GM21528 (cell line): Measurements from ENCODE around the gene IL18.
"Not testable (repeated sequence)": the region's sequence is repeated elsewhere in the genome, so short reads cannot be mapped to it uniquely, and the experiment has no call there.

Experiments
- ATAC-seq: cut with Tn5 transposase; IDR thresholded peaks from one replicate; pipeline ENCODE4 v1.9.1; 2021; ENCODE audit warnings: mild to moderate bottlenecking, moderate library complexity; ENCODE audit not compliant: unreplicated experiment, low FRiP score

IL18 gene

DNA sequence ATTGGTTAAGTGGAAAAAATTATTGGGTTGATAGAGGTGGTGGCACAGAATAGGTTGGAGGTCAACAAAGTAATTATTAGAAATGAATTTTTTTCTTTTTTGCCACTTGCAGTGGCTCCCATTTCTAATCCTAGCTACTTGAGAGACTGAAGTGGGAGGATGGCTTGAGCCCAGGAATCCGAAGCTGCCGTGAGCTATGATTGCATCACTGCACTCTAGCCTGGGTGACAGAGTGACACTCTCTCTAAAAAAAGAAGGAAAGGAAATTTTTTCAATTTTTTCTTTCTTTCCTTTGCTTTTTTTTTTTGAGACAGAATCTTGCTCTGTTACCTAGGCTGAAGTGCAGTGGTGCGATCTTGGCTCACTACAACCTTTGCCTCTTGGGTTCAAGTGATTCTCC, 9.3 kb upstream of the IL18 start:
- ATAC-seq, result no peak

DNA sequence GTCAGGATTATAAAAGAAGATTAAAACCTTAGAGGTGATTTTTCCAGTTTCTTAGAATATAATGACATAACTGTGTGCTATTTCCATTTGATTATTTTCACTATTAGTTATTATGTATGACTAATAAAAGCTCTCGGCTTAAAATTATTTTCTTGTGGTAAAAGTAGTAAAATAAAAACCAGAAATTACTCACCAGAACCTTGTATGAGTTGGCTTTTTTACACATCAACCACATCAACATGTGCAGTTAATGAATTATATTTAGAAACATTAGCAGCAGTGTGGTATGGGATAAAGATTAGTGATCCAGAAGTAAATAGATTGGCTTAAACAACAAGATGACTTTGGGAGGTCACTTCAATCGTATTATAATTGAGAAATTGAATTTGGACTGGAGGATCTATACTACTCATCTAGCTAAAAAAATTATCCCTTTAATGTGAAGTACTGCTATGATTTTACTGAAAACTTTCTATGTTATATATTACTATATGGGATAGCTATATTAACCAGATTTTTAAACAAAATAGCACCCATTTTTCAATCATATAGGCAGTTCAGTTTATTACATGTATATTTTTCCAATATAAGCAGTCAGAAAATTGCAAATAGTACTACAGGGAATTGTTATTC, 8.6 kb upstream of the IL18 start:
- no peak for ATAC-seq

- ATAC-seq, result no peak
Measured at GRCh38 chr11:112167145-112167544, 3.3 kb upstream of the IL18 start, which contains the start of gene TEX12. TSS of gene TEX12 (plus strand) at chr11:112167372. CDS start at chr11:112169269, 1,897 bp downstream.

DNA sequence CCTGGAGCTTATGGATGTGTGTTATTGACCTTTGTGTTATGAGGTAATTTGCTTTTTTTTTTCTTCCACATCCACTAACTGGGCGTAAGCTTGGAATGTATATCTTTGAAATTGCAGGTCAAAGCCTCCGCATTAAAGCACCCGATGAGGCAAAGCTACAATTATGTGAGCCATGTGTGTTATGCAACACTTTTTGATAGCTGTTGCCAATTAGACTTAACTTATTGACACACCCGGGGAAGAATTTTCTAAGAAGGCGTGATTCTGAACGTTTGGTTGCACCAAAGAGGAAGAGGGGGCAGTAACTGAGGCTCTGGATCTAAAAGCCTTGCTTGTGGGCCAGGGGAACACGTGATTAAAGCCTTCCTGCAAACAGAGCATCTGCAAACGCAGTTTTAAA, 2.7 kb upstream of the IL18 start:
- ATAC-seq, result no peak

DNA sequence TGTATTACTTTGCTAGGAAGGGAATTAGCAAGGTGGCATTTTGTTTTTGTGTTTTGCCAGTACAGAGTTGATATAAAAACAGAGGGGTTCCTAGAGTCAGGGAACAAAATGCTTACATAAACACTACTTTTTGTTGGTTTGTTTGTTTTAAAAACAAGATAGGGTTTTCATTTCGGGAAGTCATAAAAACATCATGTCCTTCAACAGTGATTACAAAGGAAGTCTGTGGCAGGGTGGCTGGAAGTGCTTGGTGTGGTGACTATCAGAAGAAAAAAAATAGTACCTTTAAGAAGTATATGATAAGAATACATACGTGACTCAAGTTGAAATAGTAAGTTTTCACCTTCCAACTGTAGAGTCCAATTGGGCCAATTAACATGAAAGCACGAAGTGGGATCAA, 1.2 kb upstream of the IL18 start:
- no peak for ATAC-seq

DNA sequence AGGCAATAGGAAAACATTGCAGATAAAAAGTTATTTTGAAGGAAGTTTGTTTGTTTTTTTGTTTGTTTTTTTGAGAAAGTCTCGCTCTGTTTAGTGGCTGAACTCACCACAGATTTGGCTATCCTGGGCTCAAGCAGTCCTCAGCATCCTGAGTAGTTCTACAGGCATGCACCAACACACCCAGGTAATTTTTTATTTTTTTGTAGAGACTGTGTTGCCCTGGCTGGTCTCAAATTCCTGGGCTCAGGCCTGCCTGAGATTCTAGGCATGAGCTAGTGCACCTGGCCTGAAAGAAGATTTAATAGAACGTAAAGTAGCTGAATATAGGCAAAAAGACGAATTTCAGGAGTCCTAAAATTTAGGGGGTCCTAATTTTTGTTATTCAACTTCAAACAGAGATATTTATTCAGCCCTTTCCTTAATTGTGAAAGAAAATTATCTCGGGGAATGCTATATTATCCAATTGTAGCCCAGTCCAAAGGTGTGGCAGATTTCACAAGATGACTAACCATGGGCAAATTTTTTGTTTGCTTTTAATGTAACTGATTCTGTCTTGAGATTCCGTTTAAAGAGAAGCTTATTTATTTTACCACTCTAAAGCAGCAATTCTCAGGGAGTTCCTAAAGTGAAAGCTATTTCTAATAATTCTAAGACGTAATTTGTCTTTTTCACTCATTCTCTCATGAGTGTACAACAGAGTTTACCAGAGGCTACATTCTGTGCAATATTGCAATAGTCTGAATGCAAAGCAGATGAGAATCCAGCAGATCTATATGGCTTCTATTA, 940 bp downstream of the IL18 start:
- no peak for ATAC-seq

GRCh38 chr11:112162200-112162599, 1.7 kb downstream of the IL18 start:
- not testable (repeated sequence) for ATAC-seq

DNA sequence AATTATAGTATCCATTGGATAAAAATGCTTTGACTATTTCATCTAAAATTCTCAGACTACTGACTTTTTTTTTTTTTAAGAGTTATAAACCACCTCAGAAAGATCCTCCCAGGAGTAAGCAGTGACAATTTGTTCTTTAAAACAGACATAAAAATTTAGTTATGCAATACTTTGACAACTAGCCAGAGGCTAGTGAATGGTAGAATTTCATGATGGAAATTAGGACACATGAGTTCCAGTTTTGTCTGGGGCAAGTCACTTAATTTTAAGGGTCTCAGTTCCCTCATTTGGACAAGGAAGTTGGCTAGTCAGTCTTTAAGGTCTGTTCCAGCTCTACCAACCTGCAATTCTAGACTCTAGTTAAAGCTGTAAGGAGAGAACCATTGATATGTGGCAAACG, 2.9 kb downstream of the IL18 start:
- ATAC-seq, result no peak

- no peak for ATAC-seq
Measured at GRCh38 chr11:112160091-112160848, 3.6 kb downstream of the IL18 start.

GRCh38 chr11:112159098-112160065, 4.5 kb downstream of the IL18 start:
- no peak for ATAC-seq

GRCh38 chr11:112156956-112157766, 6.7 kb downstream of the IL18 start:
- no peak for ATAC-seq

GRCh38 chr11:112156153-112156955, 7.5 kb downstream of the IL18 start:
- ATAC-seq, result no peak

DNA sequence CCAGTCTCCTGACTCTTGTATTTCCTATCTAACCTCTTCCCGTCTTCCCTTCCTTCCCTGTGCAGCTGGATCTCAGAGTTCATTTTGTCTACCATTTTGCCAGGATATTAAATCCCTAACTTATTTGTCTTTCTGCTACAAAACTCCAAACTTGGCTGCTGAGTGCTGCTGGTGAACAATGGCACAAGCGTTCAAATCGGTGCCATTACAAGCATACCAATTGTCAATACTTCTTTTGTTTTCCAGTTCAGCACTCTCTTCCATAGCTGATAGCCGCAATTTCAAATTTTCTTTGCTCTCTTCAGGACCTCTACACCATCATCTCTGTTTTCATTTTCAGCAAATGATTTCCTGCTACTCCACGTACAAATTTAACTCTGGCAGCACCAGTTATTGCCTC, 13.4 kb downstream of the IL18 start:
- no peak for ATAC-seq

GRCh38 chr11:112143597-112143996, 20.3 kb downstream of the IL18 start:
- no peak for ATAC-seq

- no peak for ATAC-seq
Measured at GRCh38 chr11:112134473-112134872, 29.4 kb downstream of the IL18 start.

DNA sequence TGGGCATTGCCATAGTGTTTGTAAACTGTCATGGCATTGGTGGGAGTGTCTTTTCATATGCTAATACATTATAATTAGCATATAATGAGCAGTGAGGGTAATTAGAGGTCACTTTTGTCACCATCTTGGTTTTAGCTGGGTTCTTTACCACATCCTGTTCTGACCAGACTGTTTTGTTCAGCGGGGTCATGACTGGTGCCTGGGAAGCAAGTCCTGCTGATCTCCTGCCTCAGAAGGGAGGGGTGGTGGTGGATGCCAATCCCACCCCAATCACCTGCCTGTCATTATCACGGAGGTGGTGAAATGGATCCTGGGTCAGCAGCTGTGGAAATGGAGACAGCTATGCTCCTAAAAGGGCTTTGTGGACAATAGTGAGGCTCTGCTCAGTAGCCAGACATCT, 31.2 kb downstream of the IL18 start:
- no peak for ATAC-seq

GRCh38 chr11:112129656-112130055, 34.2 kb downstream of the IL18 start:
- no peak for ATAC-seq

DNA sequence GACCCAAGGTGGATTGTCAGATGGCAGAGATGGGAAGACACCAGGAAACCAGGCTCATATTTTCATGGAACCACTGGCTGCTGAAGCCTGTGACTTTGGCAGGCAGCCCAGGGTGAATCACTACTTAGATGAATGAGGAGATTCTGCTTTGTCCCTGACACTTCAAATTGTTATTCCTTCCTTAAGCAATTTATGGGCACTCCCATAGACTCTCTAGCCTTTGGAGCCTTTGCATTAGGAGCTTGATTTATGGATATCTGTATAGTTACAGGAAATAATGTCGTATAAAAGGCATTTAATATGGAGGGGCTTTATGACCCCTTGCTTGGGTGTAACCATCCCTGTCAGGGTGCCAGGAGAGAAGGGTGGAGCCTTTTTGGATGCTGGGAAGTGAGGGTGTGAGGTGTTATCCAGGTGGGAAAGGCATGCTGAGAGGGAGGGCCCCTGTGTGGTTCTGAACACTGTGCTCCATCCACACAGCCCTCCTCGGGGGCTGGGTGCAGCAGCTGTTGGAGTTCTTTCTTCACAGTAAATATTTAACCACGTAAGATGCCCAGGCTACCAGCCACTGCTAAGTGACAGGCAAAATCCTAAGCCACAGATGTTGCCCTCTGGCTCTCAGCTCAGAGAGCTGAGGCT, 35.3 kb downstream of the IL18 start:
- ATAC-seq, result no peak
